GM12801 (cell line): Measurements from ENCODE around the gene RPS6KL1.

Experiments
- CTCF ChIP-seq: IDR thresholded peaks from one replicate; pipeline ENCODE4 v1.5.1; 2011; ENCODE audit warnings: control low read depth; ENCODE audit not compliant: insufficient read length; ENCODE audit errors: extremely low read depth

RPS6KL1 gene

GRCh38 chr14:74875204-74875603, 47.9 kb downstream of the RPS6KL1 start:
- TF ChIP-seq CTCF: no peak

- TF ChIP-seq CTCF: no peak
Observed at GRCh38 chr14:74871819-74872218, 51.2 kb downstream of the RPS6KL1 start.

- TF ChIP-seq CTCF: no peak
Observed at GRCh38 chr14:74868739-74869138, 54.3 kb downstream of the RPS6KL1 start.

- TF ChIP-seq CTCF: no peak
Observed at GRCh38 chr14:74867673-74868072, 55.4 kb downstream of the RPS6KL1 start.

GRCh38 chr14:74866708-74867389, 56.2 kb downstream of the RPS6KL1 start:
- no peak for TF ChIP-seq CTCF

- TF ChIP-seq CTCF: no peak
Observed at GRCh38 chr14:74865156-74865555, 57.9 kb downstream of the RPS6KL1 start.

GRCh38 chr14:74864198-74864597, 58.9 kb downstream of the RPS6KL1 start:
- no peak for TF ChIP-seq CTCF
